Muscle of back (tissue), 11 donors: ENCODE results near the gene LY6G6D. TPM values are rescaled to one million over a fixed set of nuclear protein-coding genes. Genes with fewer than 3 reads are reported as not detected.

Source experiments
- DNase-seq, 3 donors: peaks; one replicate each; pipeline versions ENCODE4 v3.0.0 to v3.0.0-alpha.2; 2013
- polyA plus RNA-seq, 10 donors: library from polyadenylated mRNA; unstranded; fragments of 120-200 nt; gene quantifications; one replicate each; pipeline ENCODE4 v1.2.1, GENCODE V29; 2013; ENCODE audit not compliant: insufficient read length in 10 of 10

Gene LY6G6D
- polyA plus RNA-seq, 10 donors: 0.42 to 1.1 (median 0.53) TPM; not detected in 4

GRCh38 chr6:31718265-31718664, 3.1 kb downstream of the LY6G6D start:
- DNase-seq: no peak

- no peak for DNase-seq
Measured at GRCh38 chr6:31719001-31719400, 3.9 kb downstream of the LY6G6D start.

GRCh38 chr6:31720196-31720770, 5.1 kb downstream of the LY6G6D start:
- DNase-seq: no peak

- no peak for DNase-seq
Measured at GRCh38 chr6:31721351-31722020, 6.3 kb downstream of the LY6G6D start, which contains the start of gene LY6G6C. LY6G6C (minus strand) TSS chr6:31721746; CDS start chr6:31721679, 67 bp downstream.

- DNase-seq: no peak
Measured at GRCh38 chr6:31722173-31722572, 7.0 kb downstream of the LY6G6D start.

- no peak for DNase-seq
Measured at GRCh38 chr6:31723245-31723979, 8.3 kb downstream of the LY6G6D start, which contains the start of gene MPIG6B. MPIG6B (plus strand) TSS chr6:31723373; CDS start chr6:31723384, 11 bp downstream.

GRCh38 chr6:31723980-31724691, 9.0 kb downstream of the LY6G6D start:
- peak in 1 of 3 donors; percentile 13 for DNase-seq

GRCh38 chr6:31725502-31726350, 10.6 kb downstream of the LY6G6D start:
- DNase-seq: peak in 1 of 3 donors; percentile 14

- DNase-seq: peak in 1 of 3 donors; percentile 37
Measured at GRCh38 chr6:31727034-31727716, 12.0 kb downstream of the LY6G6D start.

GRCh38 chr6:31727717-31728671, 12.8 kb downstream of the LY6G6D start:
- DNase-seq: peak in 1 of 3 donors; percentile 11

- peak in 1 of 3 donors; percentile 47 for DNase-seq
Measured at GRCh38 chr6:31728767-31729514, 13.8 kb downstream of the LY6G6D start, which contains the start of gene DDAH2. DDAH2 (minus strand) TSS chr6:31729299; CDS start chr6:31729161, 138 bp downstream.

GRCh38 chr6:31729515-31729978, 14.4 kb downstream of the LY6G6D start:
- peak; percentile 90 to 97 (median 93) for DNase-seq

GRCh38 chr6:31729979-31730630, 15.0 kb downstream of the LY6G6D start:
- DNase-seq: peak; percentile 91 to 97 (median 97)

- DNase-seq: no peak
Measured at GRCh38 chr6:31730631-31731086, 15.5 kb downstream of the LY6G6D start.

GRCh38 chr6:31732029-31732428, 16.9 kb downstream of the LY6G6D start:
- DNase-seq: no peak

GRCh38 chr6:31733734-31734133, 18.6 kb downstream of the LY6G6D start:
- no peak for DNase-seq

GRCh38 chr6:31734247-31734820, 19.2 kb downstream of the LY6G6D start:
- no peak for DNase-seq
